Fibroblast of pulmonary artery (primary cell): ENCODE measurements around the gene FNDC1.
A peak's percentile ranks its signal among the peaks of the same experiment; 100 is the strongest.

ENCODE experiments used
- DNase-seq: peaks from one replicate; pipeline ENCODE4 v3.0.0-alpha.2; 2010; ENCODE audit warnings: low read depth
- H3K4me3 ChIP-seq: replicated peaks from 2 replicates; pipeline ENCODE4 v1.5.1; 2011; ENCODE audit warnings: low read depth, mild to moderate bottlenecking, control low read depth, low read length, moderate library complexity
- TF ChIP-seq, protein P1 (sequence below): IDR thresholded peaks from 2 replicates; pipeline ENCODE4 v1.5.1; 2011; ENCODE audit warnings: mild to moderate bottlenecking, control low read depth, low read length, inconsistent platforms; ENCODE audit errors: missing control alignments

FNDC1 gene

GRCh38 chr6:159156089-159156488, 13.1 kb upstream of the FNDC1 start:
- TF ChIP-seq, protein P1, sequence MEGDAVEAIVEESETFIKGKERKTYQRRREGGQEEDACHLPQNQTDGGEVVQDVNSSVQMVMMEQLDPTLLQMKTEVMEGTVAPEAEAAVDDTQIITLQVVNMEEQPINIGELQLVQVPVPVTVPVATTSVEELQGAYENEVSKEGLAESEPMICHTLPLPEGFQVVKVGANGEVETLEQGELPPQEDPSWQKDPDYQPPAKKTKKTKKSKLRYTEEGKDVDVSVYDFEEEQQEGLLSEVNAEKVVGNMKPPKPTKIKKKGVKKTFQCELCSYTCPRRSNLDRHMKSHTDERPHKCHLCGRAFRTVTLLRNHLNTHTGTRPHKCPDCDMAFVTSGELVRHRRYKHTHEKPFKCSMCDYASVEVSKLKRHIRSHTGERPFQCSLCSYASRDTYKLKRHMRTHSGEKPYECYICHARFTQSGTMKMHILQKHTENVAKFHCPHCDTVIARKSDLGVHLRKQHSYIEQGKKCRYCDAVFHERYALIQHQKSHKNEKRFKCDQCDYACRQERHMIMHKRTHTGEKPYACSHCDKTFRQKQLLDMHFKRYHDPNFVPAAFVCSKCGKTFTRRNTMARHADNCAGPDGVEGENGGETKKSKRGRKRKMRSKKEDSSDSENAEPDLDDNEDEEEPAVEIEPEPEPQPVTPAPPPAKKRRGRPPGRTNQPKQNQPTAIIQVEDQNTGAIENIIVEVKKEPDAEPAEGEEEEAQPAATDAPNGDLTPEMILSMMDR = no peak
- H3K4me3 ChIP-seq = no peak overlapping the region
- no peak for DNase-seq

DNA sequence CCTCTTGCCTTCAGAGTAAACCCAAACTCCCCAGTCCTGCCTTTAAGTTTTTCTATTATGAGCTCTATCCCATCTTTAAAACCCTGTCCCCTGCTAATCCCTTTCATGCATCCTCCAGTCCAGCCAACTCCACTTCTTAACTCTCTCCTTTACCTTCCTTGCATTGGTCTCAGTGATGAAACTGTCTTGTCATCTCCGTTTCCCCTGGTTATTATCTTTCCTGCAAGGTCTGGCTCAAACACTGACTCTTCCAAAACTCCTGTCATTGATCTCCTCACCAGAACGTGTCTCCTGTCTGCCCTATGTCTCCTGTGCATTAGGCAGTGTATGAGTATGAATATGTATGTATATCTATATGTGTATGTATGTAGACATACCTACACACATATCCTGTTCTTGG, 11.8 kb upstream of the FNDC1 start:
- no peak overlapping the region for H3K4me3 ChIP-seq
- TF ChIP-seq, protein P1 = no peak
- DNase-seq = no peak

DNA sequence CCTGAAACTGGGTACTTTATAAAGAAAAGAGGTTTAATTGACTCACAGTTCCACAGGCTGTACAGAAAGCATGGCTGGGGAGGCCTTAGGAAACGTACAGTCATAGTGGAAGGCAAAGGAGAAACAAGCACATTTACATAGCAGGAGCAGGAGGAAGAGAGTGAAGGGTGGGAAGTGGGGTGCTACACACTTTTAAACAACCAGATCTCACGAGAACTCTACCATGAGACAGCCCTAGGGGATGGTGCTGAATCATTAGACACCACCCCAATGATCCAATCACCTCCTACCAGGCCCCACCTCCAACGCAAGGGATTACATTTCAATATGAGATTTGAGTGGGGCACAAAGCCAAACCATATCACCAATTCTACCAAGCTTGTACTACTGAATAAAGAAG, 7.4 kb upstream of the FNDC1 start:
- DNase-seq = no peak
- TF ChIP-seq, protein P1 = no peak
- no peak overlapping the region for H3K4me3 ChIP-seq

DNA sequence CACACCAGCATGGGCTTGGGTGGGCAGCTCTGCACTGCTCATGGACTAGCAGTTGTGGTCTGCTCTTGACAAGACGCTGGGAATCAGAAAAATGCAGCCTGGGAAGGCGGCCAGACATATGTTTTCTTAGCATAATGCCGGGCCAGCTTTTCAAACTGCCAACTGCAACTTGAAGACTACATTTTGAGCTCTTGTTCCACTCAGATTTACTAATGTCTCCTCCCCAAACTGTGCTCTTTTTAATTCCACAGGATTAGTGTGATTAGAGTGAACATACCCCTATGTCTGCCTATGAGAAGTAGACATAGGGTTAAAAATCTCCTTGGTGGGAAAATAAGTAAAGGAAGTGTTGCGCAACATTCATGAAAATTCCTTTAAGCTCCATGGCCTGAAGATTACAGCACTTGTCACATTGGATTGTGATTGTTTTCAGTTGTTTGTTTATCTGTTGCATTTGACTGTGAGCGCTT, 5.3 kb upstream of the FNDC1 start:
- DNase-seq = peak; percentile 83
- TF ChIP-seq, protein P1 = no peak
- H3K4me3 ChIP-seq = no peak overlapping the region

- DNase-seq = peak; percentile 50
- H3K4me3 ChIP-seq = peak overlapping the region; percentile 34
- TF ChIP-seq, protein P1 = peak; percentile 44
Measured at GRCh38 chr6:159168536-159169192, 536 bp upstream of the FNDC1 start.

DNA sequence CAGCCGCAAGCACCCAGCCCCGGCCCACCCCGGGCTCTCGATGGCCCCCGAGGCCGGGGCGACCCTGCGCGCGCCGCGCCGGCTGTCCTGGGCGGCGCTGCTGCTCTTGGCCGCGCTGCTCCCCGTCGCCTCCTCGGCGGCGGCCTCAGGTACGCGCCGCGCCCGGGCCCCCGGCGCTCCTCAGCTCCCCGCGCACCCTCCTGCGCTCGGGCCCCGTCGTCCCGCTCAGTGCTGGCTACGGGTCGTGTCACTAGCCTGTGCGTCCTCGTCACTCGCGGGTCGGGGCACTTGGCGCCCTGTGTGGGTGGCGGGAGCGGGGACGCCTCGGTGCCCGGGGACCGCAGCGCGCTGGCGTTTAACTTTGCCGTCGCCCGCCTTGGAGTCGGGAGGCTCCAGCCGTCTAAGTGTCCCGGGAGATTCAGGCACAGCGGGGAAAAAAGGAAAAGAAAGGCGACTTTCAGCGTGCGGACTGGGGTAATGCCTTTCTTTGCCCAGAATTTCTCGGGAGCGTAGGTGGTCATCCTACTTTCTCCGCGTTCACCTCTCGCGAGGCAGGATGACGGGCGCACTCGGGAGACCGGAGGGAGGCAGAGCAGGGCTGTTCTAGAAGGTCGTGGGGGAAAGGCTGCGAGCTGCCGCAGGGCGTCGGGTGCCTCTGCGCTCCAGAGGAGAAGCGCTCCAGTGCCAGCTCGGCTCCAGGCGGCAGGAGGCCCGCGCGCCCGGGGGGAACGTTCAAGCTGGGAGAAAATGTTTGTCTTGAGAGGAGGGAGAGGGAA, 545 bp downstream of the FNDC1 start:
- peak; percentile 29 for DNase-seq
- peak overlapping the region; percentile 27 for H3K4me3 ChIP-seq
- TF ChIP-seq, protein P1 = no peak
